Measurements from ENCODE around the gene BPIFB1.

BPIFB1 gene, protein sequence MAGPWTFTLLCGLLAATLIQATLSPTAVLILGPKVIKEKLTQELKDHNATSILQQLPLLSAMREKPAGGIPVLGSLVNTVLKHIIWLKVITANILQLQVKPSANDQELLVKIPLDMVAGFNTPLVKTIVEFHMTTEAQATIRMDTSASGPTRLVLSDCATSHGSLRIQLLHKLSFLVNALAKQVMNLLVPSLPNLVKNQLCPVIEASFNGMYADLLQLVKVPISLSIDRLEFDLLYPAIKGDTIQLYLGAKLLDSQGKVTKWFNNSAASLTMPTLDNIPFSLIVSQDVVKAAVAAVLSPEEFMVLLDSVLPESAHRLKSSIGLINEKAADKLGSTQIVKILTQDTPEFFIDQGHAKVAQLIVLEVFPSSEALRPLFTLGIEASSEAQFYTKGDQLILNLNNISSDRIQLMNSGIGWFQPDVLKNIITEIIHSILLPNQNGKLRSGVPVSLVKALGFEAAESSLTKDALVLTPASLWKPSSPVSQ

DNA sequence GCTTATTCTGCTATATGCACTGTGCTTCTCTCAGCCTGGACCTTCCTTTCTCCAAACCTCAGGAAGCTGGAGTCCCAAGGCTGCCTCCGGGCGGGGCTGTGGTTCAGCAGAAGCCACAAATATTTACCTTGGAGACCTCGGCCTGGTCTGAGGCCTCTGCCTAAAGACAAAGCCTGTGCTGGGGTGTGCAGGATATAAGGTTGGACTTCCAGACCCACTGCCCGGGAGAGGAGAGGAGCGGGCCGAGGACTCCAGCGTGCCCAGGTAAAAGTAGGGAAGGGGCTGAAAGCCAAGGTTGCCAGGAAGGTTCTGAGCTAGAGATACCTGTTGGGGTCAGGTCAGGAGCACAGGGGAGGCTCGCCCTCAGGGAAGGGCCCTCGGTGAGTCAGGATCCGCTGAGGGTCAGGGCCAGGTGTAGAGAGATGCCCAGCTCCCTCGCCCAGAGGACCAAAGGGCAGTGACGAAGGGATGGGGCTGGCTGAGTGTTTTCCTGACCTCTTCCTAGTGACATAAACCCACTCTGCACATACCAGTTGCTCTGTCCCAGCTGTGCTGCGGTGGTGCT lies at the start of gene BPIFB1:
TSS of gene BPIFB1 (plus strand) at position 224 of the 565 bp plus-strand sequence. CDS start 2,860 bp downstream, outside the sequence.
- DNase-seq = no peak

DNA sequence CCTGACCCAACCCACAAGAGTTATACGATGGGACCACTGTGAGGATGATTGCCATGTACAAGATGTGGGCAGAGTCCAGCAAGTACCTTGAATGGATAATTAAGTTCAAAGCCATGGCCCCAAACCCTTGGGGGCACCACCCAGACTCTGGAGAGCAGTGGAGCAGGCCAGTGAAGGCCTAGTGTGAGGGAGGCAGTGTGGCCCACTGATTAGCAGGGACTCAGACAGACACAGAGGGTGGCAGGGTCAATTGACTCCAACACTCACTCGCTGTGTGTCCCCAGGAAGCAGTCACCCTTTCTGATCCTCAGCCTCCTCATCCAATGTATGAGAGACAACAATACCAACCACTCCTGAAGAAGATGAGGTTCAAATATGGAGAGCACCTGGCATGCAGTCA lies 49.0 kb upstream of the BPIFB1 start:
- no peak for DNase-seq

DNA sequence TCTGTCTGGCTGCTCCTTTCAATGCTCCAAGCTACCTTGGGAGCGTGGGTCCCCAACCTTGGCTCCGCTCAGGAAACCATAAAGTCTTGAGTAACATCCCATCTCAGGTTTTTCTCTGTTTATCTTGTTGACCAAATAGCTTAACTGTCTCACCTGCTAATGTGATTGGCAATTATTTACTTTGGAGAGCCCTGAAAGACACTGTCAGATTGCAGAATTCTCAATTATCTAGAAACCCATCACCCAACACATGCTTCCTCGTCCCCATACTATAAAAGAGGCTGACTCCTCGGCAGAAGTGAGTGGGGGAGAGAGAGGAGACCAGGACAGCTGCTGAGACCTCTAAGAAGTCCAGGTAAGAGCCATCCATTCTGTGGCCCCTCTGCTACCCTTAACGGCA lies 47.3 kb upstream of the BPIFB1 start, which contains the start of gene BPIFA1:
TSS of gene BPIFA1 (plus strand) at position 301 of the 400 bp plus-strand sequence. CDS start 1,716 bp downstream, outside the sequence.
- DNase-seq = no peak

DNA sequence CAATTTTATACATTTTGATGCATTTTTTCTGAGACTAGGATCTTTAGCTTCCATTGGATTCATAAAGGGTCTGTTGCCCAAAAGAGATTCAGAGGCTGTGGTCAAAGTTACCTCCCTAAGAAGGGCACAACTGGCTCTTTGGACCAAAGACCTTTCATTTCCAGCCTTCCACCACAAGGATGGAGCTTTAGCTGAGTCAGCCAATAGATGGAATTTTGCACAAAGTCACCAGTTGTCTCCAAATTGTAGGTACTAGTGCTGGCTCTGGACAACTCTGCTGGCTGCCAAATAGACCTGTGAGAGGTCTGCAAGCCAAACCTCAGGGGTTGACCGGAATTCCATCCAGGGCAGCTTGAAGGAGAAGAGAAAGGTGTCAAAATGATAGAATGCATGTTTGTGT lies 46.7 kb upstream of the BPIFB1 start:
- no peak for DNase-seq

DNA sequence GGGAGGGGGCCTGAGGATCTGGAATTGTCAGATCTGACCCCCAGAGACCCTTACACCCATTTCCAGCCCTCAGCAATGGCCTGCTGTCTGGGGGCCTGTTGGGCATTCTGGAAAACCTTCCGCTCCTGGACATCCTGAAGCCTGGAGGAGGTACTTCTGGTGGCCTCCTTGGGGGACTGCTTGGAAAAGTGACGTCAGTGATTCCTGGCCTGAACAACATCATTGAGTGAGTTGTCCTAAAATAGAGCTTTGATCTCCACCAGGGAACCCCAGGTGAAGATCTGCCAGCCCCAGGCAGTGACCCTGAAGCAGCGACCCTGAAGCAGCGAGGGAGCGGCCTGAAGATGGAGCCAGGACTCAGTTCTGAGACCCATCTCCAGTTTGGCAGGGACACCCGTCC lies 45.0 kb upstream of the BPIFB1 start:
- DNase-seq = no peak

DNA sequence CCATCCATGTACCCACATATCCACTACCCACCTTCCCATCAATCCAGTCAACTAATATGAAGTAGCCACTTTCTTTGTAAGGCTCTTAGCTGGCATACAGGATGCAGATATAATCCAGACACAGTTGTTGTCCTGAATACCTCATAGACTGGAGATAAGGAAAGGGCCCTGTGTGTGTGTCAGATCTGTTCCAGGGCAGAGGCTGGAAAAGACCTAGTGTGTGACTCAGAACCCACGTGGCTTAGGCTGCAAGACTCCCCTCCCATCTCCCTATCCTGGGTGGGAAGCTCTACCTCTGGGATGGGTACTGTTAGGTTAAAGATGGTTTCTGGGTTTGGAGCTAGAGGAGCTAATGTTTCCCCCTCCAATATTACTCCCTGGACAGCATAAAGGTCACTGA lies 43.6 kb upstream of the BPIFB1 start:
- DNase-seq = no peak

DNA sequence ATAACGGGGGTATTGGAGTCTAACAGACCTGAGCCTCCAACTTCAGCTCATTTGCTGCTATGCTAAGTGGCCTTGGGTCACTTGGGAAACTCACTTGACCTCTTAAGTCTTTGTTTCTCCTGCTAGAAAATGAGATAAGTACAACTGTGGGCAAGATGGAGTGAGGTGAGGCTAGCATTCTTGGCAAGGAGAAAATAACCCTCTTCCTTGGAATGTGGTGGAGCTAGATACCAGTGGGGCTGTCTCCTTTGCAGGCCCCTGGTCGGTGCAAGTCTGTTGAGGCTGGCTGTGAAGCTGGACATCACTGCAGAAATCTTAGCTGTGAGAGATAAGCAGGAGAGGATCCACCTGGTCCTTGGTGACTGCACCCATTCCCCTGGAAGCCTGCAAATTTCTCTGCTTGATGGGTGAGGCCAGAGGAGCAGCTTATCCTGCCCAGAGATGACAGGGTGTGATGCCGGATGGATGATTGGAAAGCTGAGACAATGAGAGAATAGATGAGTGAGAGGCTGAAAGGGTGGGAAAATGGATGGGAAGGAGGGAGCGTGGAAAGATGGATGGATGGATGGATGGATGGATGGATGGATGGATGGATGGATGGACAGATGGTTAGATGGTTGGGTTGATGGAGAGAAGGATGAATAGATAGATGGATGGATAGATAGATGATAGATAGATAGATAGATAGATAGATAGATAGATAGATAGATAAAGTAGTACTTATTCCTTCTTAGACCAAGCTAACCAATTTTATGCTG lies 42.9 kb upstream of the BPIFB1 start:
- DNase-seq = no peak

DNA sequence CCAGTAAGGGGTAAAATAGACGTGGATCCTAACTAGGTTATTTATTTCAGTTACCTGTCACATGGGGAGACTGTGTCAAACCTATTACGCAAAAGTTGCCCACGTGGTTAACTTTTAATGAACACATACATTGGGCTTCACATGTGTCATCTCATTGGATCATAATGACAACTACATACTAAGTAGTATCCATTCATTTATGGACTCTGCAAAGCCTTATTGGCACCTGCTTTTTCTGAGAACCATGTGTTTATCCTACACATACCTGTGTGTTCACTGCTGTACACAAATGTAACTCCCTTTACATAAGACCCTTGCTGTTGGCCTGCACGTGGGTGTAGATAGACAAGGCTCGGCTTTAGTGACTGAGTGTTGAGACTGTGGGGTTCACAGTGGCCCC lies 42.1 kb upstream of the BPIFB1 start:
- no peak for DNase-seq

DNA sequence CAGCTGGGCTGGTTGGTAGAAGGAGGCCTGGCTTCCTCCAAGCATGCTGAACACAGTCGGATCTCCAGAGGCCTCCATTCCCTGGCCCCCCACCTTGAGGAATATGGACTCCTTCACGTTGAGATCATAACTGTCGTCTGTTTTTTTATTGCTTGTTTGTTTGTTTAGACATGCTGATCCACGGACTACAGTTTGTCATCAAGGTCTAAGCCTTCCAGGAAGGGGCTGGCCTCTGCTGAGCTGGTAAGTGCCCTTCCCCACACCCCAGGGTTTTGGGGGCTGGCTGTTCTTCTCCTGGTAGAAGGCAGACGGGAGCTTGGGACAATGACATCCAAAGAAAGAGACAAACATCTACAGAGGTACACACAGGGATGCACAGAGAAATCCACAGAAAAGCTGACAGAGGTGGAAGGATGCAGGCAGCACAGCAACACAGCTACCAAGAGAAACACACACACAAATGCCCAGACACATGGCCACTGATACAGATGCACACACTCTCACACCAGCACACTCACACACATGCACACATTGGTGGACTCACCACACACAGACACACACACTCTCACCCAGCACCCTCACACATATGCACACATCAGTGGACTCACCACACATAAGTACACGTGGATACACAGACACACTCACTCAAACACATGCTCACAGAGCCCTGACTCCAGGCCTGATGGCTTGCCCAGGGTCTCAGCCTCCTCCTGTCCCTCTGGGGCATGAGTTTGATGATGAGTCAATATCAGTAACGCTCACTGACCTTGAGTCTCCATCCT lies 40.5 kb upstream of the BPIFB1 start:
- DNase-seq = no peak

DNA sequence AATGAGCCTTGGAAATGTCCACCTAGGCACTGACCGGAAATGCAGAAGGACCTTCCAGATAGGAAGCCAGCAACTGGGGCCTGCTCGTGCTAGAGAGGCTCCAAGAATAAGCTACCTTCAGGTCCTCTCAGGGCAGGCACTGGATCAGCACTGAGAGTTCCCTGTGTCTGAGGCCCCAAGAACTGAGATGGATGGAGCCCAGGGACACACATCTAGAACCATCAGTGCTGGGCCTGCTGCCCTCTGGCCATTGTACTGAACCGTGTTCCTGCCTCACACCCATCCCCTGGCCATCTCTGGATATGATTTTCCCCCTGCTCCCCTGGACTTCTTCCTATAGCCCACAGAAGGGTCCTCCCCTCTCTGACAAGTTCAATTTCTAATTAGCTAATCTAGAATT lies 36.9 kb upstream of the BPIFB1 start:
- no peak for DNase-seq

DNA sequence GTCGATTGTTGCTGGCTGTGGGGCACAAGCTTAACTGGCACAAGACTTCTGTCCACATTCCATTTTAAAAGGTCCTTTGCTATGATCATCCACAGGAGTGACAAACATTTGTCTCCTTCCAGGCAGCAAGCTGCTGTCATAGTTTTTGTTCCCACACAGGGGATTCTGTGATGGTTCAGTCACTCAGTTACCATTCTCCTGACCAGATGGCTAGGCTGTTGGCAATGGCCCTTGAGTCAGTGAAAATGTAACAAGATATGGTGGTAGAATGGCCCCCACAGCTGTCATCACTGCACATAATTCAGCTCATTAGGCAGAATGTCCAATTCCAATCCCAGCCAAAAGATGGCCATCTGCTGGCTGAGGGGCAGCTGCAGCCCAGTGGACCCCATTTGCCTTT lies 33.6 kb upstream of the BPIFB1 start:
- DNase-seq = peak in 5 of 58 donors; percentile 2 to 31 (median 9)

DNA sequence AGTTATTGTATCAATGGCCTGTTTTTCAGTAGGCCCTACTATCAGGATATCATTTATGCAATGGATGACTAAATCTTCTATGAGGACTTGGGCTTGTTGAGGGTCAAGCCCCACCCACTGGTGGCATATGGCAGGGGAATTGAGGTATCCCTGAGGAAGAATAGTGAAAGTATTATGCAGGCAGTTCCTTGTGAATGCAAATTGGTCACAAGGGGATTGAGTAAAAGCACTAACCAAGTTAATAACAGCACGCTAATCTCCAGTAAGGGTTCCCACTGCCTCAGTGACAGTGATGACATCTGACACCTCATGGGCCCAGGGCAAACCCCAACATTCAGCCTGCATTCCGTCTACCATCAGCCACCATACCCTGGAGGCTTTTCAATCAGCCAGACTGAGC lies 32.3 kb upstream of the BPIFB1 start:
- DNase-seq = no peak

DNA sequence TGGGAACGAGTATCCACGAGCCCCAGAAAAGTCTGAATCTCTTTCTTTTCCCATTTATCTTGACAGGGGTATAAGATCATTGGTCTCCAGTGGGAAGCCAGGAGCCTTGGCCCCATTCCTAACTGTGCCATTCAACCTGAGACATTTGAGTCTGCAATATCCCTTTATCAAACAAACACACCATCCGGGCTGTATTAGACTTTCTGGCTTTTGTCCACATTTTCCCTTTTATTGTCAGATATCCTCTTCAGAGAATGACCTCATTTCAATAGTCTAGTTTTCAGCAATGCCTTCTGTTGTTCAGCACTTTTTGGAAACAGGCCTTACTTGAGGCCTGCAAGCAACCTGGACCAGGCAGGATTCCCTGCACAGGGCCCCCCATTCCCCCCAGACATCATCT lies 31.5 kb upstream of the BPIFB1 start:
- no peak for DNase-seq

DNA sequence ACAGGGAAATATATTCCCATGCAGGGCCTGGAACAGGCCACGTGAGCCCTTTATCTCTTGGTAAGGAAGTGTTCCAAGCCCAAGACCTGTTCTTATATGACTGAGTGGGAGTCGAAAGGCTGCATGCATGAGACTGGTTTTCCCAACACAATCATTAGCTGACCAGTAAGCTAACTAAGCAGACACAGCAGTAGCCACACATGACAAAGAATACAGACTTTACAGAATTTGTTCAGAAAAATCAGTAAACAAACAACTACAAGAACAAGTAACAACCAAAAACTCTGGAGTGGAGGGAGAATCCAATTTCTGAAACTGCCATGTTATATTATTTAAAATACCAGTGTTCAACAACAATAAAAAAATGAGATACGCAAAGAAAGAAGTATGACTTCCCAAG lies 30.6 kb upstream of the BPIFB1 start:
- no peak for DNase-seq

DNA sequence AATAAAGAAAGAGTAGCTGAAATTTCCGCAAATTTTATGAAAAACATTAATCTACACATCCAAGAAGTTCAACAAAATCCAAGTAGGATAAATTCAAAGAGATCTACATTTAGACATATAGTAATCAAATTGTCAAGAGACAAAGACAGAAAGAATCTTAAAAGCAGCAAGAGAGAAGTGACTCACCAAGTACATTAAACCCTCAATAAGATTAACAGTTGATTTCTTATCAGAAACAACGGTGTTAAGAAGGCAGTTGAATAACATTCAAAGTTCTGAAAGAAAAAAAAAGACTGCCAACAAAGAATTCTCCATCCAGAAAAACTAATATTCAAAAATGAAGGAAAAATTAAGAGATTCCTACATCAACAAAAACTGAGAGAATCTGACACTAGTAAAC lies 28.0 kb upstream of the BPIFB1 start:
- no peak for DNase-seq

DNA sequence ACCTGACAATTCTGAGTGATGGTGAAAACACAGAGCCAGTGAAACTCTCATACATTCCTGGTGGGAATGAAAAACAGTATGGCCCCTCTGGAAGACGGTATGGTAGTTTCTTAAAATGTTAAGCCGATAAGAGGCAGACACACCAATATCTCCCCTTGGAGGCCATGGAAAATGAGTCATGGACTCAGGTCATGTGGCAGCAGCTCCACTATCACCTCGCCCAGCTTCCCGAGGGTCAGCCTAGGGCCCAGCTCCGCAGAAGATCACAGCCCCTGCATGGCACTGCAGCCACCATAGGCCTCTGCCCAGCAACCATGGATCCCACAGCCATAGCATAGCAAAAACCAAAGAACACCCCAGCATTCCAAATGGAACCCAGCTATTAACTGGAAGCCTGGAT lies 25.8 kb upstream of the BPIFB1 start:
- DNase-seq = no peak

DNA sequence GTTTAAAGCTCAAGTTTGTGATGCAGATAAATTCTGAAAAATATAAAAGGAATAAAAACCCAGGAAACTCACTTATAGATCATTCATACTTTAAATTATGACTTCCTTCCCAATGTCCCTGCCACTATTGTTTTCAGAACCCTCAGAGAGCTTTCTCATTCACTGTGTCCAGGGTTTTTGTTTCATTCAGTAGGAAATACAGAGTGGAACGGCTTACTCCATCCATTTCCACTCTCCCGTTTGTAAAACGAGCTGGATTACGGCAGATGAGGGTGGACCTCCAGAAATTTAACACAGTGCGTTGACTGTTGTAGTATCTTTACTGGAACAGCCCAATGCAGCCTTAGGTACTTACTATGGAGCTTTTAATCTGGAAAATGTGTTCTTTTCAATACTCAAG lies 23.6 kb upstream of the BPIFB1 start:
- DNase-seq = no peak

DNA sequence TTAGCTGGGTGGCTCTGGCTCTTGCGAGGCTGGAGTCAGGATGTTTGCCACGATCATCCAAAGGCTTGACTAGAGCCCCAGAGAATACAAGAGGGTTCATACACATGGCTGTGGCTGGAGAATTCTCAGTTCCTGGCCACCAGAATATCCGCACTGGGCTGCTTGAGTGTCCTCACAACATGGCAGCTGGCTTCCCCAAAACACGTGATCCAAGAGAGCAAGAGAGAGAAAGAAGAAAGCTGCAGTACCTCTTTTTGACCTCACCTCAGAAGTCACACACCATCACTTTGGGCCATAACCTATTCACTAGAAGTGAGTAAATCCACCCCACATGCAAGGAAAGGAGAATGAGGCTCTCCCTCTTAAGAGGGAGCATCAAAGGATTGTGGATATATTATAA lies 21.5 kb upstream of the BPIFB1 start:
- DNase-seq = no peak

DNA sequence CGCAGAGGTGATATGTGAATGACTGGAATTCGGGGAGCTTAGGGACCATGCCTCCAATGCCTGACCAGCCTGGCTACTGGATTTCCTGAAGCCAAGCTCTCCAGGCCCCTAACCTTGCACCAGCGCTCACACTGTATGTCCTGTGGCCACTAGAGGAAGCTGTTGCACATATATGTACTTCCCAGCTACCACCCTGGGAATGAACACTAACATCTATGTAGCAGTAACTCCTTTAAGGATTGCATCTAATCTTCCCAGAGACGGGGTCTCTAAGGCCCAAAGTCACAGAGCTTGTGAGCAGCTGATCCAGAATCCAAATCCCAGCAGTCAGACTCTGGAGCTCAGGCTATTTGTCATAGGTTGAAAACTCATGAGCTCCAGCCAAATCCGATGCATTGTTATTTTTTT lies 20.4 kb upstream of the BPIFB1 start:
- peak in 46 of 58 donors; percentile 5 to 79 (median 34) for DNase-seq

DNA sequence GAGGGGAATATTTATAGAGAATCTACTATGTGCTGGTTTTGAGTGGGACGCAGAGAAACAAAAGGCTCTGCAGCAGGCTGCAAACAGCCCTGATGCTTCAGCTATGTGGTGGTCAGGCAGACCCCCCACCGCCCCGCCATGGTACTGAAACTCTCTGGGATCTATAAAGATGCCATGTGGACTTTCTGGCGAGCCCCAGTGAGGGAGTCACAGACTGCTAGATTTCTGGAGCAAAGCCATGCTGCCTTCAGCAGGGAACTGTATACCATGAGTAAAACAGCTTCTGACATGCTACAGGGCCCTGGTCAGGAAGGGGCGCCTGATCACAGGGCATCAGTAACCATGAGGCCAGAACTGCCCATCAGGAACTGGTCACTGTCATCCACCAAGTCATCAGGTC lies 19.2 kb upstream of the BPIFB1 start:
- DNase-seq = peak in 4 of 58 donors; percentile 14 to 37 (median 22)

DNA sequence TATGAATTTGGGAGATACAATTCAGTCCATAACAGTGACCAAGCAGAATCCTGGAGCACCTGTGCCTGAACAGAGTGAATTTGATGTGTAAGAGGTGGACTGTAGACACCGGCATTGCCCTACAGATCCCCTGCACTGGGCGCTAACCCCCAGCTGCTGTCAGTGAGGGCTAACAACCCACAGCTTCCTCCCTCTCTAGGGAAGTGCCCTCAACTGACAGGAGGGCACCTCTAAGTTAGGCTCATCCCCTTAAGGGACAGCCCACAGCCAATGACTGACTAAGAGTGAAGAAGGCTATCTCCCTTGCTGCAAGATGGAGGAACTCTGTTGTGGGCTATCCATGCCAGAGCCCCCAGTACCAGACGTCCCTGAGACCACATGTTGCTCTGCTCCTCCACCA lies 15.3 kb upstream of the BPIFB1 start:
- DNase-seq = no peak

All from anterior cingulate cortex (tissue), 58 donors.